ENCODE data around the gene MYO10. TPM values are rescaled to one million over a fixed set of nuclear protein-coding genes. Genes with fewer than 3 reads are reported as not detected.

Gene MYO10
- total and polyA plus RNA-seq, 4 experiments from 2014 or later: 0.05 to 0.17 TPM; not detected in 2

DNA sequence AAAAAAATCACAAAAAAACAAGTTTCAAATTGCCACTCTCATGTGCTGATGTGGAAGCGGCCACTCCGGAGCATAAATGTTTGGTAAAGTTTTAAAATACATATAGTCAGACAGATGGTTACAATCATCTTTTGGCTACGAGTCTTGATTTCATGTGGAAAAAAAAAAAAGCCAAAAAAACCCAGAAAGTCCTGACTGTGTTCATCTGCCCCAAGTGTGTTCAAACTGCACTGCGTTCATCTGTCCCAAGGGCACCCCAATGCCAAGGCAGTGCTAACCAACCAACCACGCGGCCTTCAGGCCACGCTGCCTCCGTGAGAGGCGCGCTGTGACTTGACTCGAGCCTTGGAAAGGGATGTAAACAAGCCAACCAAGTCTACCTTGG is 127.1 kb downstream of the MYO10 start:
- intact Hi-C loops (cut with micrococcal nuclease): no loop called here
- peaks cover 0 to 2% of the 10 kb centered on the region in 2 donors for H3K27me3 Mint-ChIP-seq
- Histone ChIP-seq H3K27me3 (ENCODE audit: insufficient read depth, low read length) (no peaks in the 10 kb centered on the region), H3K9me3 (ENCODE audit: control insufficient read depth in 1 of 2, low read length in 2 of 2) (no peaks in the 10 kb centered on the region), H3K36me3 (ENCODE audit: insufficient read depth, low read length) (no peaks in the 10 kb centered on the region), H3K4me3 (ENCODE audit: low read length in 2 of 2) (no peak overlapping the region), H3K4me1 (ENCODE audit: insufficient read depth, low read length) (no peaks in the 10 kb centered on the region), H3K27ac (ENCODE audit: low read depth, low read length) (no peak overlapping the region)
- no peak overlapping the region for H3K27ac Mint-ChIP-seq
- ChIA-PET POLR2A (ENCODE audit: partially characterized antibody) (no interaction called here), CTCF (ENCODE audit: partially characterized antibody) (no interaction called here)
- DNase-seq: no peak
- peaks cover 0 to 3% (median 0%) of the 10 kb centered on the region in 8 donors for H3K9me3 Mint-ChIP-seq
- peaks cover 0 to 5% (median 3%) of the 10 kb centered on the region in 4 donors for H3K4me1 Mint-ChIP-seq
- H3K36me3 Mint-ChIP-seq: no peaks in the 10 kb centered on the region
- H3K4me3 Mint-ChIP-seq: no peak overlapping the region

DNA sequence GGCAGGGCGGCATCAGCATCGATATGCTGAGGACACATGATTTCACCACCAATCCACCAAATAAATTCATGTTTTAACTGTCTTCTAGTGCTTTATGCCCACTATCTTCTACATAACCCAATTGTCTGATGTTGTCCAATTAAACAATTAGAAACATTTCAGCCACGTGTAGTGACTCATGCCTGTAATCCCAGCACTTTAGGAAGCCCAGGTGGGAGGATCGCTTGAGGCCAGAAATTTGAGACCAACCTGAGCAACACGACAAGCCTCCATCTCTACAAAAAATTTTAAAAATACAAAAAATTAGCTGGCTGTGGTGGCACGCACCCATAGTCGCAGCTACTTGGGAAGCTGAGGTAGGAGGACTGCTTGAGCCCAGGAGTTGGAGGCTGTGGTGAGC is 128.1 kb downstream of the MYO10 start:
- Histone ChIP-seq H3K27ac (ENCODE audit: low read depth, low read length) (no peak overlapping the region), H3K4me3 (ENCODE audit: low read length in 2 of 2) (no peak overlapping the region), H3K36me3 (ENCODE audit: insufficient read depth, low read length) (no peaks in the 10 kb centered on the region), H3K9me3 (ENCODE audit: control insufficient read depth in 1 of 2, low read length in 2 of 2) (no peaks in the 10 kb centered on the region), H3K27me3 (ENCODE audit: insufficient read depth, low read length) (no peaks in the 10 kb centered on the region), H3K4me1 (ENCODE audit: insufficient read depth, low read length) (no peaks in the 10 kb centered on the region)
- no peak overlapping the region for H3K4me3 Mint-ChIP-seq
- peaks cover 0 to 4% (median 0%) of the 10 kb centered on the region in 8 donors for H3K9me3 Mint-ChIP-seq
- H3K36me3 Mint-ChIP-seq: no peaks in the 10 kb centered on the region
- DNase-seq: no peak
- ChIA-PET CTCF (ENCODE audit: partially characterized antibody) (no interaction called here), POLR2A (ENCODE audit: partially characterized antibody) (no interaction called here)
- no peak overlapping the region for H3K27ac Mint-ChIP-seq
- H3K27me3 Mint-ChIP-seq: peaks cover 0 to 4% of the 10 kb centered on the region in 2 donors
- intact Hi-C loops (cut with micrococcal nuclease): no loop called here
- H3K4me1 Mint-ChIP-seq: peaks cover 0 to 5% (median 3%) of the 10 kb centered on the region in 4 donors

DNA sequence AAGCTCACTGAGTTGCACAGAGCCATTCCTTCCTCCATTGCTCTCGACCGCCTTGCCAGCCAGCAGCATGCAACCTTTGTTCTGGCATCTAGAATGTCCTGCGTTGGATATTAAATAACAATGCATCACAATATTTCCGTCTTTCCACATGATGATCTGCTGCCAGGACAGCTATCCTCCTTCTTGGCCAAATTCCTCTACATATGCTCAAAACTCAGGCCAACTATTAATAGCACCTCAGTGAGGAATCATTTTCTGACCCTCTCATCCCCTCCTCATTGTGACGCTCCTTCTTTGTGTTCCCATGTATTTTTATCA is 128.6 kb downstream of the MYO10 start:
- Mint-ChIP-seq H3K9me3 (peaks cover 0 to 4% (median 0%) of the 10 kb centered on the region in 8 donors), H3K4me3 (no peak overlapping the region), H3K4me1 (peaks cover 0 to 5% (median 3%) of the 10 kb centered on the region in 4 donors), H3K27me3 (peaks cover 0 to 4% of the 10 kb centered on the region in 2 donors), H3K36me3 (no peaks in the 10 kb centered on the region), H3K27ac (no peak overlapping the region)
- intact Hi-C loops (cut with micrococcal nuclease): no loop called here
- Histone ChIP-seq H3K27ac (ENCODE audit: low read depth, low read length) (no peak overlapping the region), H3K36me3 (ENCODE audit: insufficient read depth, low read length) (no peaks in the 10 kb centered on the region), H3K4me1 (ENCODE audit: insufficient read depth, low read length) (no peaks in the 10 kb centered on the region), H3K9me3 (ENCODE audit: control insufficient read depth in 1 of 2, low read length in 2 of 2) (no peaks in the 10 kb centered on the region), H3K4me3 (ENCODE audit: low read length in 2 of 2) (no peak overlapping the region), H3K27me3 (ENCODE audit: insufficient read depth, low read length) (no peaks in the 10 kb centered on the region)
- ChIA-PET CTCF (ENCODE audit: partially characterized antibody) (no interaction called here), POLR2A (ENCODE audit: partially characterized antibody) (no interaction called here)
- no peak for DNase-seq

DNA sequence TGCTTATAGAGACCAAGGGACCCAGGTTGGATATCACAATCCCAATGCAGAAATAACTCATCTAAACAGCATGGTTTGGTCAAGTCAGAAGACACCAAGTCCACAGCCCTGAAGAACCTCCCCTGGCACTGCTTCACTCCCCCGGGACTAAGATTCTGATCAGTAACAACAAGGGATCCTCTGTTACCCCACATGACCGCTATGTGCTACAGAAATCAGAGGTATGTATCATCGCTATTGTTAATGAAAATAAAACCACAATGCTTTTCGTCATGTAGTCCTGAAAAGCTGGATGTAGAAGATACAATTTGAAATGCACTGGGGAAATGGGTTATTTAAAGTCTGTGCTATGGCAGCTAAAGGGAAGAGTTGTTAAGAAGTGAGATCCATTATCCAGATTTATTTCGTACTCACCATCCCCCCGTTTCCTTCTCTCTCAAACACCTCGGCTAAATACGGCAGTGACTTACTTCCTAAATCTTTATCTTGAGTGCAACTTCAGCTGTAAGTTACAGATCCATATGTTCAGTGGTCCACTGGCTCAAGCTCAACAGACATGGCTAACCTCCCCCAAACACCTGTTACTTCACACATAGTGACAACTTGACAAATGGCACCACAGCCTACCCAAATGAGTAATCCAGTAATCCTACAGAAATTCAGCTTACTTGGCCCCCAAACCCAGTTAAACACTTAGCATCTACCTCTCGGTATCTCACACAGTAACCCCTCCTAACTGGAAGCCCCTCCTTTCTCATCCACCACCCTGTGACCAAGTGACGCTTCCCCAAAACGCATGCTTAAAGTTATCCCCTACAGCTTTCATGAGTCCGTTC is 129.2 kb downstream of the MYO10 start:
- H3K4me3 Mint-ChIP-seq: peak overlapping the region in 1 of 8 donors; percentile 9
- peaks cover 0 to 4% (median 0%) of the 10 kb centered on the region in 8 donors for H3K9me3 Mint-ChIP-seq
- peaks cover 0 to 5% of the 10 kb centered on the region in 2 donors for H3K27me3 Mint-ChIP-seq
- Histone ChIP-seq H3K27me3 (ENCODE audit: insufficient read depth, low read length) (no peaks in the 10 kb centered on the region), H3K36me3 (ENCODE audit: insufficient read depth, low read length) (no peaks in the 10 kb centered on the region), H3K27ac (ENCODE audit: low read depth, low read length) (no peak overlapping the region), H3K9me3 (ENCODE audit: control insufficient read depth in 1 of 2, low read length in 2 of 2) (no peaks in the 10 kb centered on the region), H3K4me1 (ENCODE audit: insufficient read depth, low read length) (no peaks in the 10 kb centered on the region), H3K4me3 (ENCODE audit: low read length in 2 of 2) (no peak overlapping the region)
- no peak for DNase-seq
- ChIA-PET CTCF (ENCODE audit: partially characterized antibody) (interaction anchor here (0.6 kb wide), 1 partner anchor 15 kb away, joined by 3 read pairs; no protein-coding TSS in a partner anchor), POLR2A (ENCODE audit: partially characterized antibody) (no interaction called here)
- peaks cover 0 to 5% (median 3%) of the 10 kb centered on the region in 4 donors for H3K4me1 Mint-ChIP-seq
- intact Hi-C loops (cut with micrococcal nuclease): no loop called here
- no peaks in the 10 kb centered on the region for H3K36me3 Mint-ChIP-seq
- no peak overlapping the region for H3K27ac Mint-ChIP-seq

DNA sequence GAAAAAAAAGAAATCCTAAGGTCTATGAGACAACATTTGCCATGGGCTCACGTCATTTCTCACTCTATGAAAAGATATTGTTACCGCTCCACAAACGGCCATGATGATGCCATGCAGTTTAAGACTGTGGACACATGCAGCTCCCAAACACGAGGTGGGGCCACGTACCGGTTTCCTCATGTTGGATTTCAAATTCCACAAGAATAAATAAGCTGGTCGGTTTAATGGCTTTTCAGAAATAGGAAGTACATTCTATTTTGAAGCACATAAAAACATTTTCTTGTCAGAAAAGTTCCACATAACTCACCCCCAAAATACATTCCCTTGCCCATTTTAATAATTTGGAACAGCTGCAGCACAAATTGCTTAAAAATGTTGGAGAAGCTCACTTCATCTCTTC is 130.6 kb downstream of the MYO10 start:
- H3K9me3 ChIP-seq (ENCODE audit: control insufficient read depth in 1 of 2, low read length in 2 of 2): no peaks in the 10 kb centered on the region
- Mint-ChIP-seq H3K27ac (no peak overlapping the region), H3K4me3 (no peak overlapping the region), H3K27me3 (peaks cover 0 to 5% of the 10 kb centered on the region in 2 donors), H3K9me3 (peaks cover 0 to 4% (median 0%) of the 10 kb centered on the region in 8 donors), H3K36me3 (no peaks in the 10 kb centered on the region), H3K4me1 (peaks cover 0 to 5% (median 3%) of the 10 kb centered on the region in 4 donors)
- no peak overlapping the region for H3K27ac ChIP-seq (ENCODE audit: low read depth, low read length)
- ChIA-PET CTCF (ENCODE audit: partially characterized antibody) (no interaction called here), POLR2A (ENCODE audit: partially characterized antibody) (no interaction called here)
- intact Hi-C loops (cut with micrococcal nuclease): no loop called here
- H3K27me3 ChIP-seq (ENCODE audit: insufficient read depth, low read length): no peaks in the 10 kb centered on the region
- no peaks in the 10 kb centered on the region for H3K4me1 ChIP-seq (ENCODE audit: insufficient read depth, low read length)
- no peaks in the 10 kb centered on the region for H3K36me3 ChIP-seq (ENCODE audit: insufficient read depth, low read length)
- H3K4me3 ChIP-seq (ENCODE audit: low read length in 2 of 2): no peak overlapping the region
- DNase-seq: no peak

DNA sequence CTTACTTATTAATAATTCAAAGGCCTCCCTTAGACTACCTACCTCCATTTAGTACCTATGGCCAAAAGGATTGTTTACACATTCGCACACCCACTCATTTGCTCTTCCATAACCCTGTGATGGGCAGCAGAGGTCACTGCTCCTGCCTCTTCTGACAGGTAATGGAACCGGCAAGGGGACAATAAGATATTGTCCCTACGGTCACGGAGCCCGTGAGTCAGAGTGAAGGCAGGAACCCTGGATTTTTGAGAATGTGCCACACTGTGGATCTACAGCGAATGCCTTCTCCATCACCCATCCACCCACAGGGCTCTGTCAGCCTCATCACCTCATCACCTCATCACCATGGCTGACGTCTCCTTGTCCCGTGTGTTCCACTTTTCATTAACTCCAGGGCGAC is 132.3 kb downstream of the MYO10 start:
- POLR2A ChIA-PET (ENCODE audit: partially characterized antibody): no interaction called here

DNA sequence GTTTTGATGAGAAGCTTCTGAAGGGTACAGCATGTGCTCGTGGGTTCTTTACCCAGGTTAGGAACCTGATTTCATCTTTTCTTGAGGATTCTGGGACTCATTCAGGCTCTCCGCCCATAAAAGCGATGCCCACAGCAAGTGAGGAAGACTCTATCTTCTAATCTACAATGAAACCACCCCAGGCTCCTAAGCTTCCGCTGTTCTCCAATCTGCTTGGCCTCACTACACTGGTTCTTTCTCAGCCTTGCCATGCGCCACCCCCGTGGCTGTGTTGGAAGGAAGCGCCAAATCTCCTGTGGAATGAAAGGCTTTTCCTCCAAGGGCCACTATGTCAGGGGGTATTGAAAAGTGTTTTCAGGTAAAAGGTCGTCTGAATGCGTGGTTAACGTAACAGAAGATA is 135.6 kb downstream of the MYO10 start:
- Mint-ChIP-seq H3K4me3 (no peak overlapping the region), H3K4me1 (no peaks in the 10 kb centered on the region), H3K27me3 (peaks cover 0 to 3% of the 10 kb centered on the region in 2 donors), H3K9me3 (peaks cover 0 to 4% (median 0%) of the 10 kb centered on the region in 8 donors), H3K36me3 (no peaks in the 10 kb centered on the region), H3K27ac (no peak overlapping the region)
- H3K4me3 ChIP-seq (ENCODE audit: low read length in 2 of 2): no peak overlapping the region
- intact Hi-C loops (cut with micrococcal nuclease): no loop called here
- H3K27ac ChIP-seq (ENCODE audit: low read depth, low read length): no peak overlapping the region
- H3K4me1 ChIP-seq (ENCODE audit: insufficient read depth, low read length): no peaks in the 10 kb centered on the region
- ChIA-PET POLR2A (ENCODE audit: partially characterized antibody) (no interaction called here), CTCF (ENCODE audit: partially characterized antibody) (interaction anchor here (1.4 to 1.6 kb wide), 2 partner anchors 9 to 389 kb away, joined by 3 to 5 read pairs; no protein-coding TSS in a partner anchor)
- H3K9me3 ChIP-seq (ENCODE audit: control insufficient read depth in 1 of 2, low read length in 2 of 2): no peaks in the 10 kb centered on the region
- H3K27me3 ChIP-seq (ENCODE audit: insufficient read depth, low read length): no peaks in the 10 kb centered on the region
- DNase-seq: no peak
- no peaks in the 10 kb centered on the region for H3K36me3 ChIP-seq (ENCODE audit: insufficient read depth, low read length)

More for the DNA sequence above, 132.3 kb downstream of the MYO10 start:
- Histone ChIP-seq H3K4me3 (ENCODE audit: low read length in 2 of 2) (no peak overlapping the region), H3K27me3 (ENCODE audit: insufficient read depth, low read length) (no peaks in the 10 kb centered on the region), H3K27ac (ENCODE audit: low read depth, low read length) (no peak overlapping the region), H3K4me1 (ENCODE audit: insufficient read depth, low read length) (no peaks in the 10 kb centered on the region), H3K9me3 (ENCODE audit: control insufficient read depth in 1 of 2, low read length in 2 of 2) (no peaks in the 10 kb centered on the region), H3K36me3 (ENCODE audit: insufficient read depth, low read length) (no peaks in the 10 kb centered on the region)
- H3K4me3 Mint-ChIP-seq: no peak overlapping the region
- intact Hi-C loops (cut with micrococcal nuclease): no loop called here
- H3K27me3 Mint-ChIP-seq: peaks cover 0 to 5% of the 10 kb centered on the region in 2 donors
- CTCF ChIA-PET (ENCODE audit: partially characterized antibody): no interaction called here
- DNase-seq: no peak
- H3K27ac Mint-ChIP-seq: no peak overlapping the region
- H3K9me3 Mint-ChIP-seq: peaks cover 0 to 4% (median 0%) of the 10 kb centered on the region in 8 donors
- peaks cover 0 to 5% (median 3%) of the 10 kb centered on the region in 4 donors for H3K4me1 Mint-ChIP-seq
- H3K36me3 Mint-ChIP-seq: no peaks in the 10 kb centered on the region

Data from CD4-positive, alpha-beta memory T cell (primary cell).